GM18861 (cell line): ENCODE results near the gene SHC4.
"Not testable (repeated sequence)": the region's sequence is repeated elsewhere in the genome, so short reads cannot be mapped to it uniquely, and the experiment has no call there.

Experiments
- ATAC-seq: cut with Tn5 transposase; IDR thresholded peaks from one replicate; pipeline ENCODE4 v1.9.1; 2021; ENCODE audit not compliant: unreplicated experiment

The SHC4 gene

GRCh38 chr15:48963524-48964113, at the start of gene SHC4:
SHC4 (minus strand) TSS chr15:48963919; CDS start chr15:48963015, 904 bp downstream.
- peak; percentile 34 for ATAC-seq

DNA sequence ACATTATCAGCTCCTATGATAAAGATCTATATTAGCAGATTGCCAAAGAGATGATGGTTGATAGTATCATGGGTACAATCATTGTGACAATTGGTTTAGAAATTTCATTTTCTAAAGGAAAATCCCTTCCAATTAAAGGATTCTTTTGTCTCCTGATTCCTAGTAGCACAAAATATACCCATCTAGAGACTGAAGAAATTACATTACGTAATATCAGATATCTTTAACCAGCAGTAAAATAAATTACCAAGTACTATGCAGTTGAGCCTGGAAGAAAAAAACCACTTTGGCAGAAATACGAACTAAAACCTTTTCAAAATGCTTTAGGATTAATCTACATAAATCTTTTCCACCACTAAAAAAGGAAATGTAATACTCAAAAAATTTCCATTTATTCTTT, 35.6 kb upstream of the SHC4 start:
- ATAC-seq = no peak

DNA sequence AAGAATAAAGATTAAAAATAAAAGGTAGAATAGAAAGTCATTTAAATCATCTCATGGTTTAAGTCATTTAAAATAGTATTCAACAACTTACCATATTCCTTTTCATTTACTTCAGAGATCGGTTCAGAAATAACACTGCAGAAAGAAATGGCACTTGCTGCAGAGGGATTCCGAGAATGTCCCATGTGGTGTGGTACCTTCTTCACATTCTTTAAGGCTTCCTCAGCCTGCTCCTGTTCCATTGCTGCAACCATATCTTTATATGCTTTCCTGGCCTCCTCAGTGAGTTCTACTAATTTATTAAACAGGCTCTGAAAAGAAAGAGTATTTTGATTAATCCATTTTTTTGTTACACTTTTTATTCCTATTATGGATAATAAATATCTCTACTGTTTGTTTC, 32.6 kb upstream of the SHC4 start:
- no peak for ATAC-seq

GRCh38 chr15:48993380-48993779, 29.7 kb upstream of the SHC4 start:
- no peak for ATAC-seq

GRCh38 chr15:48992545-48992944, 28.8 kb upstream of the SHC4 start:
- ATAC-seq = peak; percentile 87

- no peak for ATAC-seq
Observed at GRCh38 chr15:48992096-48992495, 28.4 kb upstream of the SHC4 start.

DNA sequence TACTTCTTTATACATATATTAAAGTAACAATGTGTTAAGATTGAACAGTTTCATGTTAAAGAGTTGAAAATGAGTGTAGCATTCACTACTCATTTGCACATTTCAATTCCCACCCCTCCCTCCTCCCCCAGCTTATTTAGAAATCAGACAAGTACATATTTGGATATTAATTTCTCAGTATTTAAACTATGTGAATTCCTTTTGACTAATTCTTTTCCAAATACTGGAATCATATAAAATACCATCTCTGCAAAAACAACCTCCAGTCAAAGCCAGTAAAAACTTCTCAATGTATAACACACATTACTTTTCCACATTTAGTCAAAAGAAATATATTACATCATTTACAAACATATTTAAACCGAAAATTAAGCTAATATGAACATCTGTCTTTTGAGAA, 25.5 kb upstream of the SHC4 start:
- no peak for ATAC-seq

GRCh38 chr15:48987142-48987541, 23.4 kb upstream of the SHC4 start:
- ATAC-seq = no peak

DNA sequence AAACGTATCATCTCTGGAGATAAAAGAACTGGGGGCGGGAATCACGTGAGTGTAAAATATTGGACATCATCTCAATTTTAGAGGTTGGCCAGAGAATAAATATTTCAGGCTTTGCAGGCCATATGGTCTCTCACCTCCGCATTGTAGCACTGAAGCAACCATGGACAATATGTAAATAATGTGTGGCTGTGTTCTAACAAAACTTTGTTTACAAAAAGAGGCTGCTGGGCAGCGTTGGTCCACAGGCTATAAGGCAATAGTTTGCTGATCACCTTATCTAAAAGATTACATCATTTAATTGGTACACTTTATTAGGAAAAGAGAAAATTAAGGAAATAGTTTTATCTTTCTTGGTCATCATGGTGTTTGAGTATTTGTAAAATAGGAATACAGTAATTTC, 22.5 kb upstream of the SHC4 start:
- ATAC-seq = no peak

DNA sequence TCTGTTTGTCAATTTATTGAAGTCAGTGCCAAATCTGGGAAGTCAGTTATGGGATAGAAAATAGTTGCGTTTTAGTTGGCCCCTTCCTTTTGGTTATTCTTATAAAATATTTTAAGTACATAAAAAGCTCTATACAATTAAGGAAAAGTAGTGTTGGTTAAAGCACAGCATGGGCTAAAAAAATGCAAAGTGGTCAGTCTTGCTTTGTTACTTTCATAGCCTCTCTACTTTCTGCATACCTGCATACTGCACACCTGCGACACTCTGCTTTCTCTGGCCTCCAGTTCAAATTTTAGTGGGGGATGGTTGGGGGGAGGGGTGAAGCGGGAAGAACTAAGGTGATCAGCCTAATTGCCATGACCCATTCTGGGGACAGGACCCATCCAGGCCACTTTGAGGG, 21.8 kb upstream of the SHC4 start:
- no peak for ATAC-seq

DNA sequence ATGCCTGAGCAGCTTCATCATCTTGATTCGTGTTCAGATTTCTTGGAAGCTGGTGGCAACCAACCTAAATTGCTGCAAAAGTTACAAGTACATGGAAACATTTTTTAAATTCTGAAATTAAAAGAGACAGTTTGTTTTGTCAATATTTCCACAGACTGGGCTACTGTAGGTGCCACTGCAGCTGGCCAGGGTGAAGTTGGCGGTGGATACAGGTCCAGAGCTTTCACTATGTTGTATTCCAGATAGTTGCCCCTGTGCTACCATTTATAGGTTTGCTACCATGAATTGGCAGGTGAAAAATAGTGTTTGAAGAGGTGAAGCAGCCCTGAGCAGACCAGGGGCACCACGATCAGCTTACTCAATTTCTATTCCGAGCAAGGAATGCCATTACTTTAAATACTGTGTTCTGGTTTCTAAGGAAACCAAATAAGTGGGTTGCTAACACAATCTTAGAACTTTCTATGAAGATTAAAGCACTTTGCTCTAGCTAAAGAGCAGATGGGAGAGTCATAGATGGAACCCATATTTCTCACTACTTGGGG, 21.2 kb upstream of the SHC4 start:
- no peak for ATAC-seq

GRCh38 chr15:48984021-48984710, 20.4 kb upstream of the SHC4 start:
- ATAC-seq = no peak

GRCh38 chr15:48983300-48983699, 19.6 kb upstream of the SHC4 start:
- no peak for ATAC-seq

GRCh38 chr15:48981941-48982340, 18.2 kb upstream of the SHC4 start:
- ATAC-seq = no peak

- no peak for ATAC-seq
Observed at GRCh38 chr15:48978638-48979037, 14.9 kb upstream of the SHC4 start.

GRCh38 chr15:48976444-48977088, 12.8 kb upstream of the SHC4 start:
- no peak for ATAC-seq

- ATAC-seq = peak; percentile 91
Observed at GRCh38 chr15:48975472-48976419, 12.0 kb upstream of the SHC4 start.

DNA sequence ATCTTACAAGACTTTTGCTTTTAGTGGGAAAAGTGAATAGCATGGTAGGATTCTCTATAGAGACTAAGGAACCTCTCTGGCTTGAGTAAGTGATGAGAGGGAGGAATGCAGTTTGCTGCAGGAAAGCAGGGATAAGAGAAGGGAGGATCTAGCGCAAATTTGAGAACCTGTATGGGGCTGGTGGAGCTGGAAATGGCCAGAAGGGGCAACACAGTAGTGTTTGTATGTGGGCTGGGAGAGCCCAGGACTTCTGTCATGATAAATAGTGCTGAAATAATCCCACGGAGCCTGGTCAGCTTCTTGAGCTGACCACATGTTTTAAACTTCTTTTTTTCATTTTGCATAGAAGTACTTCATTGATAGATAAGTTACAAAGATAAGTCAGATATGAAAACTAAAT, 11.2 kb upstream of the SHC4 start:
- no peak for ATAC-seq

DNA sequence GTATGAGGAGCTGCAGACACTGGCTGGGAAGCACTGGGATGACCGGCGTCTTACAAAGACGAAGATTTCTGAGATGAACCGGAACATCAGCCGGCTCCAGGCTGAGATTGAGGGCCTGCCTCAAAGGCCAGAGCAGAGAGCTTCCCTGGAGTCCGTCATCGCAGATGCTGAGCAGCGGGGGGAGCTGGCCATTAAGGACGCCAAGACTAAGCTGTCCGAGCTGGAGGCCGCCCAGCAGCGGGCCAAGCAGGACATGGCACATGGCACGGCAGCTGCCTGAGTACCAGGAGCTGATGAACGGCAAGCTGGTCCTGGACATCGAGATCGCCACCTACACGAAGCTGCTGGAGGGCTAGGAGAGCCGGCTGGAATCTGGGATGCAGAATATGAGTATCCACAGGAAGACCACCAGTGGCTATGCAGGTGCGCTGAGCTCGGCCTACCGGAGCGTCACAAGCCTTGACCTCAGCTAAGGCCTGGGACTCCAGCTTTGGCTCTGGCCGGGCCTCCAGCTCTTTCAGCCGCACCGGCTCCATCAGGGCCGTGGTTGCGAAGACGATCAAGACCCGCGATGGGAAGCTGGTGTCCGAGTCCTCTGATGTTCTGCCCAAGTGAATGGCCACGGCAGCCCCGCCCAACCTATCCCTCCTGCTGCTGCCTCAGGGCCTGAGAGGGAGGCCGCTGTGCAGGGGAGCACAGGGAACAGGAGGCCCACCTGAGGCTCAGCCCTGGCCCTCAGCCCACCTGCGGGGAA, 9.2 kb upstream of the SHC4 start:
- ATAC-seq = no peak

- ATAC-seq = not testable (repeated sequence)
Observed at GRCh38 chr15:48970926-48971325, 7.2 kb upstream of the SHC4 start.
